Gastroesophageal sphincter (tissue), 4 donors: Measurements from ENCODE around the gene ATP8B3. TPM values are rescaled to one million over a fixed set of nuclear protein-coding genes. Genes with fewer than 3 reads are reported as not detected.

Experiments used
- ATAC-seq: fragments of 150-250 bp; one replicate; pipeline ENCODE4 v1.9.1; 2016; ENCODE audit warnings: mild to moderate bottlenecking, moderate library complexity
- H3K27ac ChIP-seq, 4 donors: fragments of 200-600 bp; sonication (generic) in 3 of 4; 1 replicate in 3 of 4; 2 replicates in 1 of 4; pipeline ENCODE4 v1.5.1; 2016 to 2019
- H3K27me3 ChIP-seq: fragments of 200-600 bp; sonication (generic); one replicate; pipeline ENCODE4 v1.5.1; 2019
- H3K36me3 ChIP-seq, 2 donors: fragments of 200-600 bp; sonication (generic); one replicate each; pipeline ENCODE4 v1.5.1; 2019; ENCODE audit warnings: control low read depth in 1 of 2
- H3K4me1 ChIP-seq, 3 donors: fragments of 200-600 bp; sonication (generic); 1 replicate in 2 of 3; 2 replicates in 1 of 3; pipeline ENCODE4 v1.5.1; 2016 to 2019; ENCODE audit warnings: control low read depth in 2 of 3
- H3K4me3 ChIP-seq, 2 donors: fragments of 200-600 bp; sonication (generic); one replicate each; pipeline ENCODE4 v1.5.1; 2019; ENCODE audit warnings: mild to moderate bottlenecking in 1 of 2, moderate library complexity in 1 of 2
- H3K9me3 ChIP-seq, 3 donors: fragments of 200-600 bp; sonication (generic); one replicate each; pipeline ENCODE4 v1.5.1; 2017 to 2019; ENCODE audit warnings: control low read depth in 2 of 3
- EP300 ChIP-seq: sonication (generic); formaldehyde crosslinking; IDR thresholded peaks from one replicate; pipeline ENCODE4 v1.6.1; 2017; ENCODE audit warnings: antibody characterized with exemption, mild to moderate bottlenecking
- POLR2A ChIP-seq, 2 donors: fragments of 450-650 bp; IDR thresholded peaks; one replicate each; pipeline ENCODE4 v1.6.1; 2017; ENCODE audit warnings: antibody characterized with exemption in 2 of 2, mild to moderate bottlenecking in 2 of 2, moderate library complexity in 1 of 2
- POLR2AphosphoS5 ChIP-seq: sonication (generic); formaldehyde crosslinking; IDR thresholded peaks from one replicate; pipeline ENCODE4 v1.6.1; 2017; ENCODE audit warnings: antibody characterized with exemption
- WGBS, 2 donors: methylation state at CpG; one replicate each; pipeline ENCODE4 v1.1.5; 2018; ENCODE audit warnings: low coverage in 1 of 2; 5-methylcytosine and 5-hydroxymethylcytosine counted together
- total RNA-seq, 4 donors: library from RNA; depleted of rRNA; stranded (reverse); fragments of >200 nt; gene quantifications; one replicate each; pipeline ENCODE4 v1.1.0, GENCODE V29; 2016
- TF ChIP-seq, protein P1 (sequence below), 4 experiments: fragments of 200-600 bp in 2 of 4; fragments of 450-650 bp in 2 of 4; sonication (generic) in 1 of 4; IDR thresholded peaks; one replicate each; pipeline ENCODE4 v1.5.1; 2017 to 2019; ENCODE audit warnings: antibody characterized with exemption in 4 of 4, mild to moderate bottlenecking in 2 of 4, moderate library complexity in 2 of 4

Gene ATP8B3
- total RNA-seq, 4 donors from 2014 or later = 0.27 to 1.4 (median 0.48) TPM

DNA sequence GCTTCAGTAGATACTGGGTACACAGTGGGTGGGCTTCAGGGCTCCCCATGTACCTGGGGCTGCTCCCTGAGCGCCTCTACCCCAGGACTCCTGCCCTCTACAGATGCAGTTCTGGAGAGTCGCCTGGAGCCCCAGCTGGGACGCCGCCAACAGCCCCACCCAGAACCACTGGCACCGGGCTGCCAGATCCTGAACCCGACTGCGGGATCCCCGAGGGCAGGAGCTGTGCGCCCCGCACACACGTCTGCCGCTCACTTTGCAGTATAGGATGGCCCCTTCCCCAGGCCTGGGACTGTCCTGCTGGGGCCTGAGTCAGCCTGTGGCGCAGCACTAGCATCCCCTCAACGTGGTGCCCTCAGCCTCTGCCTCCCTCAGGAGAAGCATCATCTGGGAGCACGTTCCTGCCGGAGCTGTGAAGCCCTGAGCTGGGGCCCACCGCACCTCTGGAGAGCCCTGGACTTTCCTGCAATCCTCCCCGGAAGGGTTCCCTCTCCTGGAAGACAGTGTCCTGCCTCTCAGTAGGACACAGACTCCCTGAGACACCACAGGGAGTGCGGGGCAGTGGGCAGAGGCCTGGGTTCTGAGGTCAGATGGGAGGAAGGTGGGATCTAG is 32.5 kb upstream of the ATP8B3 start:
- TF ChIP-seq, protein P1, sequence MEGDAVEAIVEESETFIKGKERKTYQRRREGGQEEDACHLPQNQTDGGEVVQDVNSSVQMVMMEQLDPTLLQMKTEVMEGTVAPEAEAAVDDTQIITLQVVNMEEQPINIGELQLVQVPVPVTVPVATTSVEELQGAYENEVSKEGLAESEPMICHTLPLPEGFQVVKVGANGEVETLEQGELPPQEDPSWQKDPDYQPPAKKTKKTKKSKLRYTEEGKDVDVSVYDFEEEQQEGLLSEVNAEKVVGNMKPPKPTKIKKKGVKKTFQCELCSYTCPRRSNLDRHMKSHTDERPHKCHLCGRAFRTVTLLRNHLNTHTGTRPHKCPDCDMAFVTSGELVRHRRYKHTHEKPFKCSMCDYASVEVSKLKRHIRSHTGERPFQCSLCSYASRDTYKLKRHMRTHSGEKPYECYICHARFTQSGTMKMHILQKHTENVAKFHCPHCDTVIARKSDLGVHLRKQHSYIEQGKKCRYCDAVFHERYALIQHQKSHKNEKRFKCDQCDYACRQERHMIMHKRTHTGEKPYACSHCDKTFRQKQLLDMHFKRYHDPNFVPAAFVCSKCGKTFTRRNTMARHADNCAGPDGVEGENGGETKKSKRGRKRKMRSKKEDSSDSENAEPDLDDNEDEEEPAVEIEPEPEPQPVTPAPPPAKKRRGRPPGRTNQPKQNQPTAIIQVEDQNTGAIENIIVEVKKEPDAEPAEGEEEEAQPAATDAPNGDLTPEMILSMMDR (IDR thresholded peaks at IDR 0.05) = no peak
- TF ChIP-seq POLR2A (IDR thresholded peaks at IDR 0.05) (no peak), POLR2AphosphoS5 (no peak), EP300 (no peak)

DNA sequence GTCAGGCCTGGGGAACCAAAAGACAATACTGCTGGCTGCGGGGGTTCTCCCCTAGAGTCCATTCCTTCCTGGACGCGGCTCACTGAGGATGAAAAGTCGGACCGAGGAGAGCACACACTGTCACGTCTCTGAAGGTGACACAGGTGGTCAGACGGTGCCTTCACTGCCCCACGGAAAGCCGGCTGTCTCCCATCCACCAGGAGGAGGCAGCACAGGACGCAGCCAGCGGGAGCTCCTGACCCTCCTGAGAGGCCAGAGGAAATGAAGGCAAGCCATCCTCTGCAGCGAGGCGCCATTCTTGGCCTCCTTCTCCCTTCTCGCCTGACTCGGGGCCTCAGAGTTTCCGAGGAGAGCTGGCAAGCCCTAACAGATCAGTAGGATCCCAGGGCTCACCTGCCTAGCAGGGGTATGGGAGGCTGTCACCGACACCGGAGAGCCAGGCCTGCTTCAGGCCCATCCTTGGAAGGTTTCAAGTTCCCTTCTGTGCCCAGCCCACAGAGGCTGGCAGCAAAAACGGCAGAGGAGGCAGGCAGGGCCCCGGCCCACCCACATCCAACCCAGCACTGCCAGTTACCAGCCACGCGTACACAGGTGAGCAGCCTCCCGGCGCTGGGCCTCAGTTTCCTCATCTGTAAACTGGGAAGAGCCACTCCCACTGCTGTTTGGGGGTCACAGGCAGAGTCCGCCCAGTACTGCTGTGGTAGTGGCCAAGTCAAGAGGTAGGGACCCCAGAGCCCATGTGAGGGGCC is 31.7 kb upstream of the ATP8B3 start:
- TF ChIP-seq POLR2AphosphoS5 = no peak
- no peak for TF ChIP-seq EP300
- TF ChIP-seq, protein P1 (IDR thresholded peaks at IDR 0.05) = no peak
- TF ChIP-seq POLR2A (IDR thresholded peaks at IDR 0.05) = no peak
- peaks cover 0 to 90% (median 63%) of the 10 kb centered on the region in 3 donors for H3K4me1 ChIP-seq
- H3K27me3 ChIP-seq = no peaks in the 10 kb centered on the region

More for the DNA sequence above, 32.5 kb upstream of the ATP8B3 start:
- Histone ChIP-seq H3K4me3 (no peak overlapping the region), H3K9me3 (no peaks in the 10 kb centered on the region), H3K4me1 (peaks cover 0 to 82% (median 62%) of the 10 kb centered on the region in 3 donors), H3K27me3 (no peaks in the 10 kb centered on the region), H3K36me3 (peaks cover 0 to 13% of the 10 kb centered on the region in 2 donors), H3K27ac (no peak overlapping the region)
- WGBS, 2 donors = 7% methylated on average over 2 of the region's 19 CpGs; no CpG with 5 or more reads in 1 of the 2 donors
- no peak for ATAC-seq

DNA sequence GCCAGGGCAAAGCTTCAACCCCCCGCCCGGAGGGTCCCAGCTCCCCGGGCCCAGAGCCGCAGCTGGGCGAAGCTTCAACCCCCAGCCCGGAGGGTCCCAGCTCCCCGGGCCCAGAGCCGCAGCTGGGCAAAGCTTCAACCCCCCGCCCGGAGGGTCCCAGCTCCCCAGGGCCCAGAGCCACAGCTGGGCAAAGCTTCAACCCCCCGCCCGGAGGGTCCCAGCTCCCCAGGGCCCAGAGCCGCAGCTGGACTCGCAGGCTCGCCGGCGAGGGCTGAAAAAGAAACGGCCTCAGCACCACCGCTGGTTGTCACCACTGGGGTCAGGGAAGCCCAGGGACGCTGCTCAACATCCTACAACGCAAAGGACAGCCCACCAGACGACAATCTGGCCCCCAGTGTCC is 31.0 kb upstream of the ATP8B3 start:
- Histone ChIP-seq H3K9me3 (no peaks in the 10 kb centered on the region), H3K4me3 (no peak overlapping the region), H3K27ac (peak overlapping the region in 1 of 4 donors; percentile 9), H3K36me3 (peaks cover 0 to 19% of the 10 kb centered on the region in 2 donors), H3K4me1 (peaks cover 0 to 97% (median 63%) of the 10 kb centered on the region in 3 donors), H3K27me3 (no peaks in the 10 kb centered on the region)
- ATAC-seq = no peak
- WGBS, 2 donors = 62% methylated on average over 5 of the region's 22 CpGs; no CpG with 5 or more reads in 1 of the 2 donors
- TF ChIP-seq POLR2A (IDR thresholded peaks at IDR 0.05) = no peak
- TF ChIP-seq, protein P1 (IDR thresholded peaks at IDR 0.05) = no peak
- no peak for TF ChIP-seq EP300
- no peak for TF ChIP-seq POLR2AphosphoS5

More for the DNA sequence above, 31.7 kb upstream of the ATP8B3 start:
- Histone ChIP-seq H3K4me3 (no peak overlapping the region), H3K9me3 (no peaks in the 10 kb centered on the region), H3K36me3 (peaks cover 0 to 19% of the 10 kb centered on the region in 2 donors), H3K27ac (no peak overlapping the region)
- no CpG with 5 or more reads among the region's 25 CpGs for WGBS, 2 donors
- no peak for ATAC-seq

DNA sequence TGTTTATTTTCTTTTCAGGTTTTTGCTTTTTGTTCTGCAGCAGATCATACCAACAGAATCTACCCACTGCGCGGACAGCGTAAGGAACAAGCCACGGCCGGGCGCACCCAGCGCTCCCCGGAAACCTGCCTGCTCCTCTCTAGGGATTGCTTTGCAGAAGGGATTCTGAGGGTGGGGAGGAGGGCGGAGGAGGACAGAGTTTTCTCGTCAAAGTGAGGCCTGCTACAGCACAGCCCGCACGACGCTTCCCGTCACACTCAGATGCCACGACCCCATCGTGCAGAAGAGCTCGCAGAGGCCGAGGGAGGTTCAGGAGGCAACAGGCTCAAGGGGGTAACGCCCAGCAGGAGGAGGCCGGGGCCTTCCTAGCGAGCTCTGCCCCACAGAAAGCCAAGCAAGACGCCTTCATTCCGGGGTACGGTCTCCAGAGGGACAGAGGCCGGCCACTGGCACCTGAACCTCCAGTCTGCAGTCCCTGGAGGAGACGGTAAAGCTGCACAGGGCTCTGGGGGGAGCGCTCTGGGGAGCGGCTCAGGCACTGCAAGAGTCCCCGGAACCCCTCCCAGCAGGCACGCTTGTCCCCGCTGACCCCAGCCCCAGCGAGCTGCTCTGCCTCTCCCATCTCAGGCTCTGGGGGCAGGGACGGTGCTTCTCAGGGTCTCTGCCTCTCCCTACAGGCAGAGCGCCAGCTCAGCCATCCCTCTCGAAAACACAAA is 29.3 kb upstream of the ATP8B3 start:
- TF ChIP-seq POLR2A (IDR thresholded peaks at IDR 0.05) (no peak), EP300 (no peak), POLR2AphosphoS5 (no peak)
- TF ChIP-seq, protein P1 (IDR thresholded peaks at IDR 0.05) = no peak
- WGBS, 2 donors = 54% methylated on average over 10 of the region's 35 CpGs; no CpG with 5 or more reads in 1 of the 2 donors
- H3K4me1 ChIP-seq = peaks cover 0 to 100% (median 61%) of the 10 kb centered on the region in 3 donors
- H3K4me3 ChIP-seq = peak overlapping the region in 1 of 2 donors; percentile 19
- H3K27ac ChIP-seq = peak overlapping the region in 3 of 4 donors; percentile 24 to 59 (median 51)
- peaks cover 0 to 19% of the 10 kb centered on the region in 2 donors for H3K36me3 ChIP-seq
- no peaks in the 10 kb centered on the region for H3K27me3 ChIP-seq
- no peak for ATAC-seq
- no peaks in the 10 kb centered on the region for H3K9me3 ChIP-seq
